NCI-H510A treated with DMSO at 0.1 percent for 48 hours (cell line): ENCODE results near the gene SGSM2.
"Not testable (repeated sequence)": the region's sequence is repeated elsewhere in the genome, so short reads cannot be mapped to it uniquely, and the experiment has no call there.

ENCODE experiments used
- DNase-seq: peaks from one replicate; lab custom pipeline; 2025; lab: John Stamatoyannopoulos, UW

Gene SGSM2

GRCh38 chr17:2336852-2337543, at the start of gene SGSM2:
SGSM2 (plus strand) TSS chr17:2337501; CDS start chr17:2337689, 188 bp downstream.
- DNase-seq = peak; percentile 36

GRCh38 chr17:2289878-2290478, 47.3 kb upstream of the SGSM2 start:
- DNase-seq = no peak

GRCh38 chr17:2292100-2292499, 45.2 kb upstream of the SGSM2 start:
- DNase-seq = no peak

- DNase-seq = no peak
These were observed 41.7 kb upstream of the SGSM2 start for GRCh38 chr17:2295575-2295974.

GRCh38 chr17:2297023-2297422, 40.3 kb upstream of the SGSM2 start:
- no peak for DNase-seq

GRCh38 chr17:2299136-2299535, 38.2 kb upstream of the SGSM2 start:
- DNase-seq = no peak

- no peak for DNase-seq
These were observed 37.5 kb upstream of the SGSM2 start for GRCh38 chr17:2299756-2300155.

GRCh38 chr17:2302778-2303203, 34.5 kb upstream of the SGSM2 start:
- DNase-seq = no peak

GRCh38 chr17:2303204-2304188, 33.8 kb upstream of the SGSM2 start, which contains the start of the genes SMG6 and SRR:
SMG6 (minus strand) TSS chr17:2303785; CDS start chr17:2303720, 65 bp downstream.
SRR (plus strand) TSS chr17:2303950; CDS start chr17:2315561, 11,611 bp downstream.
- peak; percentile 60 for DNase-seq

- no peak for DNase-seq
These were observed 32.4 kb upstream of the SGSM2 start for GRCh38 chr17:2304931-2305330.

- no peak for DNase-seq
These were observed 27.8 kb upstream of the SGSM2 start for GRCh38 chr17:2309338-2310154.

- DNase-seq = no peak
These were observed 24.6 kb upstream of the SGSM2 start for GRCh38 chr17:2312736-2313135.

- not testable (repeated sequence) for DNase-seq
These were observed 20.4 kb upstream of the SGSM2 start for GRCh38 chr17:2316916-2317205.

GRCh38 chr17:2317796-2318195, 19.5 kb upstream of the SGSM2 start:
- DNase-seq = no peak

- no peak for DNase-seq
These were observed 18.2 kb upstream of the SGSM2 start for GRCh38 chr17:2319051-2319450.

- DNase-seq = no peak
These were observed 15.9 kb upstream of the SGSM2 start for GRCh38 chr17:2321399-2321798.

GRCh38 chr17:2323629-2324314, 13.5 kb upstream of the SGSM2 start:
- no peak for DNase-seq

GRCh38 chr17:2331303-2331702, 6.0 kb upstream of the SGSM2 start:
- DNase-seq = no peak

- DNase-seq = no peak
These were observed 1.5 kb upstream of the SGSM2 start for GRCh38 chr17:2335726-2336214.

GRCh38 chr17:2336215-2336851, 968 bp upstream of the SGSM2 start, which contains the start of gene TSR1:
TSR1 (minus strand) TSS chr17:2336457; CDS start chr17:2336427, 30 bp downstream.
- peak; percentile 35 for DNase-seq
